HG03060 (cell line): ENCODE data around the gene SCAPER.
"Not testable (repeated sequence)": the region's sequence is repeated elsewhere in the genome, so short reads cannot be mapped to it uniquely, and the experiment has no call there.

Experiments used
- ATAC-seq: cut with Tn5 transposase; IDR thresholded peaks from one replicate; pipeline ENCODE4 v1.9.1; 2021; ENCODE audit warnings: low read depth, moderate number of reproducible peaks; ENCODE audit not compliant: unreplicated experiment

Gene SCAPER

DNA sequence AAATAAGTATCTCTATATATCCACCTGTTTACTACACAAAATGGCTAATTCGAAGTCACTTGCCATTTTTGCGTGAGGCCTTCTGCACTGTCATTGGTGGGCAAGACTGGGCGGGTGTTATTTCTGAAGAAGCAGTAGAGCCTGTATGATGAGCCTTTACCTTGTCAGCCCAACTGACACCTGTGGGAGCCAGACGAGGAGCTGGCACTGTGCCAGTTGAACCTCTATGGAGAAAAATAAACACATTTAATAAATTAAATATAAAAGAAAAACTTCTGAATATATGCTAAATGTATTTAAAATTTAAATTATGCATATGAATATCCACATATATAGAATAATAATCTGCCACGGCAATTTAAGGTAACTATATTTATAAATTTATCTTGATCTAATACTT, 109.9 kb downstream of the SCAPER start:
- no peak for ATAC-seq

DNA sequence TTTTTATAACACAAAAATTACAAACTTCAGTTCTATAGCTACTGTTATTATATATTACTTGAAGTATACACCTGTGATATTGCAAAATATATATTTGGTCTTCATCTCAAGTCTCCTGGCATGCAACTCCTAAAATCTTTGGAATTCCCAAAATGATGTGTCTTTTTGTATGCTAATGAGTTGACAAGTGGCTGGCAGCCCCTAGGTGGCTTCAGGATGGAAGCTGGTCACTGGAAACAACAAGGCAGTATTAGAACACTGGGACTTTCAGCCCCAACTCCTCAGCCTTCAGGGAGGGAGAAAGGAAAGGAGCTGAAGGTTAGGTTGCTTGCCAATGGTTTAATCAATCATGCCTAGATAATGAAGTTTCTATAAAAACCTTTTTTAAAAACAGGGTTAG, 112.0 kb downstream of the SCAPER start:
- no peak for ATAC-seq

DNA sequence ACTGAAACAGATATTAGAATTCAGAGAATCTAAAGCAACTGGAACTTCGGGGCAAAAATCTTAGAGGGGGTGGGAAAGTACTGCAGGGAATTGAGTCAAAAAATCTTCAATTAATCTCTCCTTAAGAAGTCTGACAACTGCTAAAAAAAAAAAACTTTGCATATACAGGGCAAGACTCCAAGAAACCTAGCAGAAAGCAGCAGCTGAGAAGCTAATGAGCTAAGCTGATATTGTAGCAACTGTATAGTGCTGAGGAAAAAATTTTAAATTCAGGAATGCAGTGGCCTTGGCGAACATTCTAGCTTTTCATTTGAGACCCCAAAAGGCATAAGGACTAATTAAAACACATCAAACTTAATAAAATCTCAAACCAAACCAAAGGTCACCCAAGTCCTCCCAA, 113.6 kb downstream of the SCAPER start:
- ATAC-seq: no peak

DNA sequence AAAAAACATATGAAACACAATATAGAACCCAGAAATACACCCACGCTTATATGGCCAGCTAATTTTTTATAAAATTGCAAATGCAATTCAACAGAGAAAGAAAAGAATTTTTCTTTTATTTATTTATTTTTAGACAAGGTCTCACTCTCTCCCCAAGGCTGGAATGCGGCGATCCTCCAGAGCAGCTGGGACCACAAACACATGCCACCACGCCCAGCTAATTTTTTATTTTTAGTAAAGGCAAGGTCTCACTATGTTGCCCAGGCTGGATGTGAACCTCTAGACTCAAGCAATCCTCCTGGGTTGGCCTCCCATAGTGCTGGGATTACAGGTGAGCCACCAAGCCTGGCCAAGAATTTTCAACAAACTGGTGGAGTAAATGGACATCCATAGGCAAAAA, 117.9 kb downstream of the SCAPER start:
- ATAC-seq: no peak

DNA sequence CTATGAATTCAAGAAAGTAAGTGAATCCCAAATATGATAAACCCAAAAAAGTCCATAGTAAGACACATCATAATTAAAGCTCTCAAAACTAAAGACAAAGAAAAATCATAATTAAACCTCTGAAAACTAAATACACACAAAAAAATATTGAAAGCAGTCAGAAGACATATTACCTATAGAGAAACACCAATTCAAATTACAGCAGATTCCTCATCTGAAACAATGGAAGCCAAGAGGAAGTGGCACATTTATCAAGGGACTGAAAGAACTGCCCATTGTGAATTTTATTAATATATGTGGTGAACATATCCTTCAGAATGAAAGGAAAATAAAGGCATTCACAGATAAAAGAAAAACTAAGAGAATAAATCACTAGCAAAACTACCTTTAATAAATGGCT, 128.2 kb downstream of the SCAPER start:
- ATAC-seq: no peak

DNA sequence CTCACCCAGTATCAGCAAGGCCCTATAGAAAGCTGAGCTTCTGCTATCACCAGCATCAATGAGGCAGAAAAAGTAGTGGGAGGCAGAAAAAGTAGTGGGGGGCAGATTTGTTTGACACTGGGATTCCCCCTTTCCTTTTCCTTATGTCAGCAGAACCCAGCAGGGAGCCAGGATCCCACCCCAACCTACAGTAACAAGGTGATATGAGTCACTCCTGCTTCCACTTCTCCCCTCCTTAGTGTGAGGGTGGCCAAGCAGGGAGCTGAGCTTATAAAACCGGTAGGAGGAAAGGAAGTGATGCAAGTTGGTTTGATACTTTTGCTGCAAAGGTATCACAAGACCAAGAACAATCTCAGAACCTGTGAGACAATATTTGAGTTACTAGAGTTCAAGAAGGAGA, 128.7 kb downstream of the SCAPER start:
- ATAC-seq: no peak

DNA sequence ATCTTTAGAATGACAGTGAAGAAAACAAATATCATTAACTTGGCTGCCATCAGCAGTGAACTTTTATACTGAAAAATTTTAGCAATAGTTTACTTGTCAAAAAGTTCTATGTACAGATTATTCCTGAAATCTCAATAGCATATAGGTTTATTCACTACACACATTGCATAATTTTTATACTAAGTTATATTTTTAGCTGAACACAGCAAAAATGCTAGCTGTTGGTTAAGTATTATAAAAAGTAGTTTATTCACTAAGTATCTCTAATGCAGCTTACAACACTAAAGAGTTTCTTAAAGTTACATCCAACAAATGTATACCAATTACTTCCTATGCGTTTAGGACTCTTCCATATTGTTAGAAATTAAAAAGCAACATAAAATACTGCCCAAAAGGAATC, 131.9 kb downstream of the SCAPER start:
- no peak for ATAC-seq

DNA sequence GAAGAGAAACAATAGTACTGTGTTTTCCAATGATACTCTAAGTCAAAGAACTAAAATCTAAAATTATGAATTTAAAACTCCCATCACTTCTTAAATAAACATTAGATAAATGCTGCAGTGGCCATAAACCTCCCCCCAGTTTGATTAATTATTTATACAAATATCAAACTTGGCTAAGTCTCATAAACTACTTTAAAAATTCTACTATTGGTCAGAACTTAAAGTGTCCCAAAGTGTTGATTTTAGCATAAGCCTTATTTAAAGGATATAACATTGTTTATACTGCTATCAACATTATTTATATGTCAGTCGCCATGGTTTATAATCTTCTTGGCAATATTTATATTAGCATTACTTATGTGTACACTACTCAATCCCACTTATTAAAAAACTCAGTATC, 132.4 kb downstream of the SCAPER start:
- no peak for ATAC-seq

DNA sequence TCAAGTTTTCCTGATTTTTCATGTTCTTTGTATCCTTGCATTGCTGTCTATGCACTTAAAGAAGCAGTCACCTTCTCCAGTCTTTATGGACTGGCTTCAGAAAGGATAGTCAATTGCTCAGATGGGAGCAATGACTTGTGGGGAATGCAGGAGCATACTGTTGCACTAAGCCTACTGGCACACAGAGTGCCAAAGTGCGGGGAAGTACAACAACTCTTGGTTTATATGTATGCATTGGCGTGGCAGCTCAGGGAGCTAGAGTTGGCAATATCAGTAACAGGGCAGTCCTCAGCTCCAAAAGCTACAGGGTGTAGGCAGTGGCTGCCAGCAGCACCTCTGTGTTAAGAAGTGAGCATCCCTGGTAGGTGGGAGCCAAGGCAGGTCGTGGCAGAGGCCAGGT, 141.1 kb downstream of the SCAPER start:
- no peak for ATAC-seq

DNA sequence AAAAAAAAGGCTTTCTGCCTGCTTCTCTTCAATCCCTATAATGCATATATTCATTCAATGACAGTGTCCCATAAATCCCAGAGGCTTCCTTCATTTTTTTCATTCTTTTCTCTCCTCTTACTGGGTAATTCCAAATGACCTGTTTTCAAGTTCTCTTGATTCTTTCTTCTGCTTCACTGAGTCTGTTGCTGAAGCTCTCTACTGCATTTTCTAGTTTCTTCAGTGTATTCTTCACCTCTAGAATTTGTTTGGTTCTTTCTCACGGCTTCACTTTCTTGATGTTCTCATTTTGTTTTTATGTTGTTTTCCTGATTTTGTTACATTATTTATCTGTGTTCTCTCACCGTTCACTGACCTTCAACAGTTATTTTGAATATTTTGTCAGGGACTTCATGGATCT, 141.6 kb downstream of the SCAPER start:
- no peak for ATAC-seq

DNA sequence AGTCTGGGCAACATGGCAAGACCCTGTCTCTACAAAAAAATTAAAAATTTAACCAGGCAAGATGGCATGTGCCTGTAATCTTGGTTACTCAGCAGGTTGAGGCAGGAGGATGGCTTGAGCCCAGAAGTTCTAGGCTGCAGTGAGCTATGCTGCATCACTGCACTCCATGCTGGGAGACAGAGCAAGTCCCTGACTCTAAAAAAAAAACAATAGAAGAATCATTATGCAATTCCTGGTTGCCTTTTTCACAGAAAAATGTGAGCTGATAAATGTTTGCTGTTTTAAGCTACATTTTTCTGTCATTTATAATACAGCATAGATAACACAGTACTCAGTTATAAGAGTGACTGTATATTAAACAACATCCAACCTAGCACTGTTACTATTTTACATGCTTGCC, 148.8 kb downstream of the SCAPER start:
- ATAC-seq: no peak

DNA sequence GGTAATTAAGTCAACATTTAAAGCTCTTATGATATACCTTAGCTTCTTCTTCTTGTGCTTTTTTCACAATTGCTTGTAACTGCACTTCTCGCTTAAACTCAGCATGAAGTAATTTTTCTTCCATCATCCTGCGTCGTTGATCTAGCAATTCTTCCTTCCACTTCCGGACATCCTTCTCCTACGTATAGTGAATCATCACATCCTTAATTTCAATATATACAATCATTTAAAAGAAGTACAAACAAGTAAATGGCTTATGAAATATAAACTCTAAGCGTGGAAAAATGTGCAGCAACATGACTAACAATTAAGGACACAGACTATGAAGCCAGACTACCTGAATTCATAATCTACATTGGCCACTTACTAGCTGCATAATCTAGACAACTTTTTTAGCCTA, 151.4 kb downstream of the SCAPER start:
- no peak for ATAC-seq

DNA sequence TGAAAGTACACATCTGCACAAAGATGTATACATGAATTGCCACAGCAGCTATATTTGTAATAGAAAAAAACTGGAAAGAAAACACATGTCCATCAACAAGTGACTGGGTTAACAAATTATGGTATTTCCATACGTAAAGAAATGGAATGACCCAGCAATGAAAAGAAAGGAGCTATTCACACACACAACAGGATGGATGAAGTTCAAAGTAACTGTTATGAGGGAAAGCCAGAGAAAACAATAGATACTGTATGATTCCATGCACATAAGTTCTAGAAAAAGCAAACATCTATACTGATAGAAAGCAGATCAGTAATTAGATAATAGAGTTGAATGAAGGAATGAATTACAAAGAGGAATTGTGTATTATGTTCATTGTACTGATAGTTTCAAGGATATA, 152.0 kb downstream of the SCAPER start:
- ATAC-seq: no peak

DNA sequence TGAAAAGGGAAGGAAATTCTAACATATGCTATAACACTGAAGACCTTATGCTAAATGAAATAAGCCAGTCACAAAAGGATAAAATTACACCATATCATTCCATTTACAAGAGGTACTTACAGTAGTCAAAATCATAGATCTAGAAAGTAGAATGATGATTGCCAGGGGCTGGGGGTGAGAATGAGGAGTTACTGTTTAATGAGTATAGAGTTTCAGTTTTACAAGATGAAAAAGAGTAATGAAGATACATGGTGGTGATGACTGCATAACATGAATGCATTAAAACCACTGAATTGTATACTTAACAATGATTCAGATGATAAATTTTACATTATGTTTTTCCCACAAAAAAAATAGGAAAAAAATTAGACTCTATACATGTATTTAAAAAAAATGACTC, 152.6 kb downstream of the SCAPER start:
- ATAC-seq: no peak

DNA sequence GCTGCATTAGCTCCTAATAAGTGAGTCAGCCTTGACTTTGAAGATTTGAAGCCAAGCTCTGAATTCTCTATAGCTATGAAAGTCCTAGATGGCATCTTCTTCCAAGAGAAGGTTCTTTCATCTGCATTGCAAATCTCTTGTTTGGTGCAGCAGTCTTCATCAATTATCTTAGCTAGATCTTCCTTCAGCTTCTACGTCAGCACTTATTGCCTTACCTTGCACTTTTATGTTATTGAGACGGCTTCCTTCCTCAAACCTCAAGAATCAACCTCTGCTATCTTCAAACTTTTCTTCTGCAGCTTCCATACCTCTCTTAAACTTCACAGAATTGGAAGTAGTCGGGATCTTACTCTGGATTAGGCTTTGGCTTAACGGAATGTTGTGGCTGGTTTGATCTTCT, 167.6 kb downstream of the SCAPER start:
- no peak for ATAC-seq

DNA sequence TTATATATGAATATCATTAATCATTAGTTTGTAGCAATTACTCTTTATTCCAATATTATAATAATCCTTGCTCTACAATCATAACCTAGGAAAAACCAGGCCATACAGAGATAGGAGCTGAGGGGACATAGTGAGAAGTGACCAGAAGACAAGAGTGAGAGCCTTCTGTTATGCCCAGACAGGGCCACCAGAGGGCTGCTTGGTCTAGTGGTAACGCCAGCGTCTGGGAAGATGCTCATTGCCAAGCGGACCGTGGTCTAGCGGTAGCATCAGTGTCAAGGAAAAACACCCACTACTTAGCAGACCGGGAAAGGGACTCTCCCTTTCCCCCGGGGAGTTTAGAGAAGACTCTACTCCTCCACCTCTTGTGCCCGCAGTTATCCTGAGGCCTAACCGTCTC, 172.8 kb downstream of the SCAPER start:
- ATAC-seq: not testable (repeated sequence)

DNA sequence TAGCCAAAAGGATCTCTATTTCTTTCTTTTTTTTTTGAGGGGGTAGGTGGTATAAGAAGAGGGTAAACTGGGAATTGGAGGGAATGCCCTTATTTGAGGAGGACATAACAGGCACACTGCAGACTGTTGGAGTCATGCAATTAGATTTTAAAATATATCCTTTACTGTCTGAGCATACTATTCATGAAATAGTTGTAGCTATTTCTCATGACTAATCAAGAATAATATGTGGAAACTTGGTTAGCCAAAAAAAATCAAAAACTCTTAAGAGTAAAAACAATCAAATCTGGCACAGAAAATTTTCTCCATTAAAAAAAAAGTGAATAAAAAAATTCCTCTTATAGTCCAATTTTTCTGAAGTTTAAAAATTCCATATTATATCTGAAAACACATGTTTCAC, 174.9 kb downstream of the SCAPER start:
- no peak for ATAC-seq

DNA sequence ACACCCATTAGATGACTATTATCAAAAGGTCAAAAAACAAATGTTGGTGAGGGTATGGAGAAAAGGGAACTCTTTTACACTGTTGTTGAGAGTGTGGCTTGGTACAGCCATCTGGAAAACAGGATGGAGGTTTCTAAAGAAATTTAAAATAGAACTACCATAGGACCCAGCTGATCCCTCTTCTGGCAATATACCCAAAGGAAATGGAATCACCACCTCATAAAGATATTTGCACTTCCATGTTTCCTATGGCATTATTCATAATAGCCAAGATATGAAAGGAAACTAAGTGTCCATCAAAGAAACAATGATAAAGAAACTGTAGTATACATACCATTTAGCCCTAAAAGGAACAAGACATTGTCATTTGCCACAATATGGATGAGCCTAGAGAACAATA, 186.3 kb downstream of the SCAPER start:
- no peak for ATAC-seq

DNA sequence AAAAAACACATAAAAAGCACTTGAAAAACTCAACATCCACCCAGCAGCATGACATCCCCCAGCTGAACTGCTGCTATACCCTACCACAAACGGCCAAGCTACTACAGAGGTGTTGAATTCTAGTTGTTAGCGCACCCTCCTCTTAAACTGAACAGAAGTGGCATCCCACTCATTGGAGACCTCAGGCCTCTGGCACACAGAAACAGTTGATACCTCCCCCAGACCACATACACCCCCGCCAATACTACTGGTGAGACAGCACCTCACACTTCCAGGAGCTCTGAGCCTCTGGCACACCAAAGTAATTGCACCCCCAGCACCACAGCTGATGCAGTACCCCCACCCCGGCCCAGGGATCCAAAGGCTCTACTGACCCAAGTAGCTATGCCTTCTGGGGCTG, 190.2 kb downstream of the SCAPER start:
- ATAC-seq: no peak

DNA sequence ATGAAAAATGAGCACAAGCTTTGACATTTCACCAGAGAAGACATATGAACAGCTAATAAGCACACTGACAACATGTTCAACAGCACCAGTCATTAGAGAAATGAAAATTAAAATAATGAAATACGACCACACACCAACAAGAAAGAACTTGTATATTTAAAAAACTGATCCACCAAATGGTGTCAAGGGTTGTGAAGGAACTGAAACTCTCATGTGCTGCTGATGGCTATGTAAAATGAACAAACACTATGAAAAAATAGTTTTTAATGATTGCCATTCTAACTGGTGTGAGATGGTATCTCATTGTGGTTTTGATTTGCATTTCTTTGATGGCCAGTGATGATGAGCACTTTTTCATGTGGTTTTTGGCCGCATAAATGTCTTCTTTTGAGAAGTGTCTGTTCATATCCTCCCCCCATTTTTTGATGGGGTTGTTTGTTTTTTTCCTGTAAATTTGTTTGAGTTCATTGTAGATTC, 193.8 kb downstream of the SCAPER start:
- ATAC-seq: no peak

DNA sequence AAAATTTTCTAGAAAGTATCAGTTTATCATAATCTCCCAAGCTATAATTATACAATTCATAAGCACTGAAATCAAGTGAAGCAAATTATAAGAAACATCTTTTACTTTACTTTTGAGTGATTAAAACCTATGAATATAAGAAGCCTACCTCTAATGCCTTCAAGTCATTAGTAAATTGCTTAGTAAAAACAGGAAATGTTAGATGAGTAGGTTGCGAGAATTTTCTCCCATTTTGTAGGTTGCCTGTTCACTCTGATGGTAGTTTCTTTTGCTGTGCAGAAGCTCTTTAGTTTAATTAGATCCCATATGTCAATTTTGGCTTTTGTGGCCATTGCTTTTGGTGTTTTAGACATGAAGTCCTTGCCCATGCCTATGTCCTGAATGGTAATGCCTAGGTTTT, 201.1 kb downstream of the SCAPER start:
- ATAC-seq: not testable (repeated sequence)

DNA sequence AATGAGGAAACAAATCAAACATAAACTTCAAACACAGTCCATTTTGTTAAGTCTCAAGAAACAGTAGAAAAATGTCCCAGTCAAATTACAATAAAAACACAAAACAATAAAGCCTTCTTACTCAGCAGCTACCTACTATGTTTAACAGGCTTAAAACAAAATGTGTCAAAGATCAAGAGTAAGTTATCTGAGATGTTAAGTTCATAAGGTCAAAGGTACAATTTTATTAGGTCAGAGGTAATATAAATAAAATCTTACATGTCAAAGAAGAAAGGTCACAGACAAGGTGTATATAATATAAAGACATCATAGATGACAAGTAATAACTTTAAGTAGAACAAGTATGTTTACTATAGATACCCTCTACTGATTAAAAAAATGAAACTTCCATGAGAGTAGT, 208.3 kb downstream of the SCAPER start:
- ATAC-seq: no peak

DNA sequence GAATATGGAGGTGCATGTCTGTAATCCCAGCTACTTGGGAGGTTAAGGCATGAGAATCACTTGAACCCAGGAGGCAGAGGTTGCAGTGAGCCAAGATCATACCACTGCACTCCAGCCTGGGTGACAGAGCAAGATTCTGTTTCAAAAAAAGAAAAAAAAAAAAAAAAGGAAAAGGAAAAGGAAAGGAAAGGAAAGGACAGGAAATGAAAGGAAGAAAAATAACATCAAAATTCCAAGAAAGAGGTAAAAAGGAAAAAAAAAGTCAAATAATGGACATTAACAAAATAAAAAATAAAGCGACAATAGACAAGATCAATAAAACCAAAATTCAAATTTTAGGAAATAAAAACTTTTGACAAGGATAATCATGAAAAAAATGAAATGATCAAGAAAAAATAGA, 212.6 kb downstream of the SCAPER start:
- ATAC-seq: not testable (repeated sequence)
